ENCODE results near the gene ACADVL. TPM values are rescaled to one million over a fixed set of nuclear protein-coding genes. Genes with fewer than 3 reads are reported as not detected.
"Not testable (repeated sequence)": the region's sequence is repeated elsewhere in the genome, so short reads cannot be mapped to it uniquely, and the experiment has no call there.

ACADVL gene
- total RNA-seq, 1 donor from 2014 or later = 966 TPM

- DNase-seq (ENCODE audit: low spot score) = peak; percentile 98
- intact Hi-C loops (cut with DNase I) = no loop called here
Observed at GRCh38 chr17:7241783-7242716, 22.3 kb downstream of the ACADVL start, which contains the start of gene GABARAP. Gene GABARAP (minus strand): TSS chr17:7242449. CDS start chr17:7242330, 119 bp downstream.

GRCh38 chr17:7242717-7243452, 23.1 kb downstream of the ACADVL start:
- DNase-seq (ENCODE audit: low spot score) = peak; percentile 98
- intact Hi-C loops (cut with DNase I) = no loop called here

GRCh38 chr17:7243453-7243729, 23.7 kb downstream of the ACADVL start:
- DNase-seq (ENCODE audit: low spot score) = no peak
- intact Hi-C loops (cut with DNase I) = no loop called here

- DNase-seq (ENCODE audit: low spot score); intact Hi-C loops (cut with DNase I): not testable (repeated sequence)
Observed at GRCh38 chr17:7243838-7244237, 24.1 kb downstream of the ACADVL start.

- intact Hi-C loops (cut with DNase I) = no loop called here
- no peak for DNase-seq (ENCODE audit: low spot score)
Observed at GRCh38 chr17:7246779-7247178, 27.0 kb downstream of the ACADVL start.

- intact Hi-C loops (cut with DNase I) = no loop called here
- DNase-seq (ENCODE audit: low spot score) = no peak
Observed at GRCh38 chr17:7248796-7249195, 29.1 kb downstream of the ACADVL start.

GRCh38 chr17:7249214-7249613, 29.5 kb downstream of the ACADVL start:
- no peak for DNase-seq (ENCODE audit: low spot score)
- intact Hi-C loops (cut with DNase I) = no loop called here

GRCh38 chr17:7249830-7250229, 30.1 kb downstream of the ACADVL start:
- DNase-seq (ENCODE audit: low spot score) = no peak
- intact Hi-C loops (cut with DNase I) = loop anchor here (5.0 kb wide), 1 partner anchor 322 kb away; no protein-coding TSS in a partner anchor

GRCh38 chr17:7250695-7251627, 31.2 kb downstream of the ACADVL start:
- intact Hi-C loops (cut with DNase I) = loop anchor here (5.0 kb wide), 1 partner anchor 321 kb away; no protein-coding TSS in a partner anchor
- no peak for DNase-seq (ENCODE audit: low spot score)

GRCh38 chr17:7251661-7252175, 32.0 kb downstream of the ACADVL start, which contains the start of gene CTDNEP1:
Gene CTDNEP1 (minus strand): TSS chr17:7251734. CDS start chr17:7251296, 438 bp downstream.
- intact Hi-C loops (cut with DNase I) = loop anchor here (1.0 to 5.0 kb wide), 3 partner anchors 12 to 321 kb away; partner anchors contain the start of genes PHF23 and SLC2A4
- DNase-seq (ENCODE audit: low spot score) = peak; percentile 100

GRCh38 chr17:7252176-7253043, 32.7 kb downstream of the ACADVL start, which contains the start of gene ELP5:
Gene ELP5 (plus strand): TSS chr17:7252215. CDS start chr17:7252551, 336 bp downstream.
- intact Hi-C loops (cut with DNase I) = loop anchor here (1.0 to 5.0 kb wide), 3 partner anchors 13 to 320 kb away; partner anchors contain the start of genes PHF23 and SLC2A4
- peak; percentile 97 for DNase-seq (ENCODE audit: low spot score)

- intact Hi-C loops (cut with DNase I) = loop anchor here (5.0 kb wide), 1 partner anchor 319 kb away; no protein-coding TSS in a partner anchor
- DNase-seq (ENCODE audit: low spot score) = no peak
Observed at GRCh38 chr17:7253082-7253481, 33.3 kb downstream of the ACADVL start.

GRCh38 chr17:7254511-7254910, 34.8 kb downstream of the ACADVL start:
- no peak for DNase-seq (ENCODE audit: low spot score)
- intact Hi-C loops (cut with DNase I) = loop anchor here (5.0 kb wide), 1 partner anchor 318 kb away; no protein-coding TSS in a partner anchor

- intact Hi-C loops (cut with DNase I) = no loop called here
- DNase-seq (ENCODE audit: low spot score) = no peak
Observed at GRCh38 chr17:7256766-7257456, 37.2 kb downstream of the ACADVL start.

- intact Hi-C loops (cut with DNase I) = no loop called here
- no peak for DNase-seq (ENCODE audit: low spot score)
Observed at GRCh38 chr17:7258731-7259554, 39.2 kb downstream of the ACADVL start.

- intact Hi-C loops (cut with DNase I) = no loop called here
- DNase-seq (ENCODE audit: low spot score) = no peak
Observed at GRCh38 chr17:7259555-7259889, 39.8 kb downstream of the ACADVL start.
